ENCODE measurements around the gene OPCML. TPM values are rescaled to one million over a fixed set of nuclear protein-coding genes. Genes with fewer than 3 reads are reported as not detected.
A peak's percentile ranks its signal among the peaks of the same experiment; 100 is the strongest.

The OPCML gene
- total and polyA plus RNA-seq, 4 donors: 16.6 to 70.3 (median 58.1) TPM

DNA sequence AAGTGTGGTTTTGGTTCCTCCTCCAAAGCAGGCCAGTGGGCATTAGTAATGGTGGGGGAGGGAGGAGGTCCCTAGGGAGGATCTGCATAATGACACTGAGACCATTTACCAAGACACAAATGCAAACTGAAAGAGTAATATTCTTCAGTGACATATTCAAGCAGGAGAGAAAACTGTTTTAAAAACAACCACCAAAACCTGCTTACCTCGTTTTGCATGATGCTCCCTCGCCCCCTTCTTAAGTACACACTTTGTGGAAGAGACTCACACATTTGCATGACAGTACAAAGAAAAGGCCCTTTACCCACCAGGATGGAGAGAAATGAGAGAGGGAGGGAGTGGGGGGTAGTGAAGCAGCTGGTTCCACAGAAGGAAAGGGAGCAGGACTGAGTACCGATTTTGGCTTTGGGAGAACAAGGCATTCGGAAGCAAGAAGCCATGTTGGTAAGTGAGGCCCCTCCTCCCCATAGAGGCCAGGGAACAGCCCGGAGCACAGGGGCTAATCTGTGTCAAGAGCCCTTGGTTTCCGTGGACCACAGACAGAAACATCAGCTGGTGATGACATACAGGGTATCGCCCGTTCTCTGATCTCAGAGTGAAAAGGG lies 13.0 kb upstream of the OPCML start:
- H3K36me3 ChIP-seq (ENCODE audit: control insufficient read depth, insufficient read depth, low read length): peaks cover 4% of the 10 kb centered on the region
- WGBS (ENCODE audit: insufficient coverage): 43% methylated on average over 6 of the region's 8 CpGs
- peak in 1 of 6 donors; percentile 37 for DNase-seq (ENCODE audit: low read depth in 4 of 6, low spot score in 6 of 6)
- no peaks in the 10 kb centered on the region for H3K27me3 ChIP-seq (ENCODE audit: control insufficient read depth, insufficient read depth, low read length)
- H3K27ac ChIP-seq (ENCODE audit: low read depth, low read length): no peak overlapping the region
- H3K4me3 ChIP-seq (ENCODE audit: low read depth, low read length): no peak overlapping the region
- no peaks in the 10 kb centered on the region for H3K9me3 ChIP-seq (ENCODE audit: control insufficient read depth, insufficient read depth, low read length)
- peaks cover 20% of the 10 kb centered on the region for H3K4me1 ChIP-seq (ENCODE audit: control insufficient read depth, insufficient read depth, low read length)

DNA sequence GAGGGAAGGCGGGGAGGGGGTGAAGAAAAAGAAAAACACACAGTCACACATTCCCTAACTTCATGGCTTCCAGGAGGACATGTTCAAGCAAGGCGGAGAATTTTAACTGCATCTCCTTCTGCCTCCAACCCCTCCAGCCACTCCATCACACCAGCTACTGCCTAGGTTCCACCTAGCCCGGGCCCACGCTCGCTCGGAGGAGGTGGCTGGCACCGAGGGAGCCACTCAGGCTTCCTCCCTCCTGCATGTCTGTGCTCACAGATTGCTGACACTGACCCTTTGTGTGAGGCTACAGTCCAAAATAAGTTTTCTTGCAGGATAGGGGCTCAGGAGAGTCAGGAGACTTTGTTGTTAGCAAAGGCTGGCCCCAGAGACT lies 9.4 kb upstream of the OPCML start:
- Histone ChIP-seq H3K27ac (ENCODE audit: low read depth, low read length) (peak overlapping the region; percentile 82), H3K36me3 (ENCODE audit: control insufficient read depth, insufficient read depth, low read length) (peaks cover 3% of the 10 kb centered on the region), H3K9me3 (ENCODE audit: control insufficient read depth, insufficient read depth, low read length) (no peaks in the 10 kb centered on the region), H3K4me1 (ENCODE audit: control insufficient read depth, insufficient read depth, low read length) (peaks cover 20% of the 10 kb centered on the region), H3K4me3 (ENCODE audit: low read depth, low read length) (no peak overlapping the region), H3K27me3 (ENCODE audit: control insufficient read depth, insufficient read depth, low read length) (no peaks in the 10 kb centered on the region)
- no peak for DNase-seq (ENCODE audit: low read depth in 4 of 6, low spot score in 6 of 6)
- WGBS (ENCODE audit: insufficient coverage): 38% methylated on average over 6 of the region's 7 CpGs

DNA sequence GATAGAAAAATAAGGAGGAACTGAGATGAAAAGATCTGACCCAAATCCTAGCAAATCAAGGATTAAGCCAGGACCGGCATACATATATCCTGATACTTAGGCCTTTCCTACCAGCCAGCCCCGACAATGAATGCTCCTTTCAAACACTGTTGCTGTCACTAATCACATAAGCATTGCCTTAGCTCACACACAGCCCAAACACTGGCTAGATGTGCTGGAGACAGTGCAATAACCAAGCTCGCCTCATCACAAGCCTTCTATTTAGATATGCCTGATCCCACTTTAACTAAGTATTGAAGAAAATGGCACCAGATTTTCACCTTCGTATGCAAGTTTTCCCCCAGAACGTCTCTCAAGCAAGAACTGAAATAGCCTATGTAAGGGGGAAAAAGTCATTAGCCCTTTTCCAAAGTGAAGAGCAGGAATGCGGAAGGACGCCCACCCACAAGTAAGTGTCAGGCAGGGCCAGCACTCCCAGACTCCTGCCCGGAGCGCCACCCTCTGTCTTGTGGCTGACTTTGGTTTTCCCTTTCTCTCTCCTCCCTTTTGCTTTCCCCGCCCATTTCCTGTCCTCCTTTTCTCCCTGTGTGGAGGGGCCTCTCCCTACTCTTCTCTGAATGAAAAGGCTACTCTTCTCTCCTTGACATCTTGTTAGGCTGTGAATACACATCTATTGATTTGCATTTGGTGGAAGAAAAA lies 8.9 kb upstream of the OPCML start:
- Histone ChIP-seq H3K4me1 (ENCODE audit: control insufficient read depth, insufficient read depth, low read length) (peaks cover 18% of the 10 kb centered on the region), H3K36me3 (ENCODE audit: control insufficient read depth, insufficient read depth, low read length) (no peaks in the 10 kb centered on the region), H3K27ac (ENCODE audit: low read depth, low read length) (peak overlapping the region; percentile 82), H3K4me3 (ENCODE audit: low read depth, low read length) (no peak overlapping the region), H3K9me3 (ENCODE audit: control insufficient read depth, insufficient read depth, low read length) (no peaks in the 10 kb centered on the region), H3K27me3 (ENCODE audit: control insufficient read depth, insufficient read depth, low read length) (no peaks in the 10 kb centered on the region)
- DNase-seq (ENCODE audit: low read depth in 4 of 6, low spot score in 6 of 6): peak in 2 of 6 donors; percentile 66 to 76
- WGBS (ENCODE audit: insufficient coverage): 55% methylated on average over 1 of the region's 10 CpGs

DNA sequence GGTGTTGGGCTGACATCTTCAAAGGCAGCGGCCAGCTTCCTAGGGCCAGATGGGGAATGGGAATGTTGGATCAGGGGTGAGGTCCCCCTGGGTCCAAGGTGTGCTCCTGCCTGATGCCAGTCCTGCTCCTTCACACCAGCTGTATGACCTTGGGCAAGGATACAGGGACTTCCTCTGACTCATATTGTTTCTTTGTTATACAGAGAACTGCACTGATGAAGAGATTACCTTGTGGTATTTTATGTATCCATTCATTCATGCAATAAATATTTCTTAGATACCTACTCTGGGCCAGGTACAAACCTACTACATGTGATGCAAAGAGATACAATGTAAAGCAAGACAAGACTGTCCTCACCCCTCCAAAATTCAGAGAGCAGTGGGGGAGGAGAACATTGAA lies 3.9 kb upstream of the OPCML start:
- Histone ChIP-seq H3K36me3 (ENCODE audit: control insufficient read depth, insufficient read depth, low read length) (no peaks in the 10 kb centered on the region), H3K4me1 (ENCODE audit: control insufficient read depth, insufficient read depth, low read length) (peaks cover 16% of the 10 kb centered on the region), H3K4me3 (ENCODE audit: low read depth, low read length) (no peak overlapping the region), H3K27ac (ENCODE audit: low read depth, low read length) (no peak overlapping the region), H3K9me3 (ENCODE audit: control insufficient read depth, insufficient read depth, low read length) (no peaks in the 10 kb centered on the region), H3K27me3 (ENCODE audit: control insufficient read depth, insufficient read depth, low read length) (peaks cover 6% of the 10 kb centered on the region)
- 100% methylated on average over 1 of the region's 1 CpG for whole genome bisulfite sequencing (ENCODE audit: insufficient coverage)
- DNase-seq (ENCODE audit: low read depth in 4 of 6, low spot score in 6 of 6): no peak

DNA sequence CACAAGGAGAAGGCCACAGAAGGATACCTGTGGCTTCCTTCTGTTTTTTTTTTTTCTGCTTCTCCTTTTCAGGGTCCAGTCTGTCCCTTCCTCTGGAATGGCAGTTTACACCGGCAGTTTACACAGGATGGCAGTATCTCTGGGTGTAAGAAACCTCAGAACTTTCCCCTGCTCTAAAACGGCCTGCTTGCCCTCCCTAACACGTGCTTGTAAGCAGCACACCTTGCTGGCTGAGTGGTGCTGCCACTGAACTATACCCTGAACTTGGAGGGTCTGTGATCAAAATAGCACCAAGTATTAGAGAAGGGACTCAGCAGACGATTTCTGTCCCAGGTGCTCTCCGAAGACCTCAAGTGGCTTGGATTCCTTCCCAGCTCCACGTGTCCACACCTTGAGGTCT lies 904 bp upstream of the OPCML start:
- no peak for DNase-seq (ENCODE audit: low read depth in 4 of 6, low spot score in 6 of 6)
- no peak overlapping the region for H3K4me3 ChIP-seq (ENCODE audit: low read depth, low read length)
- WGBS (ENCODE audit: insufficient coverage): 83% methylated on average over 5 of the region's 6 CpGs
- H3K36me3 ChIP-seq (ENCODE audit: control insufficient read depth, insufficient read depth, low read length): no peaks in the 10 kb centered on the region
- H3K27ac ChIP-seq (ENCODE audit: low read depth, low read length): no peak overlapping the region
- no peaks in the 10 kb centered on the region for H3K9me3 ChIP-seq (ENCODE audit: control insufficient read depth, insufficient read depth, low read length)
- peaks cover 32% of the 10 kb centered on the region for H3K4me1 ChIP-seq (ENCODE audit: control insufficient read depth, insufficient read depth, low read length)
- H3K27me3 ChIP-seq (ENCODE audit: control insufficient read depth, insufficient read depth, low read length): peaks cover 33% of the 10 kb centered on the region

DNA sequence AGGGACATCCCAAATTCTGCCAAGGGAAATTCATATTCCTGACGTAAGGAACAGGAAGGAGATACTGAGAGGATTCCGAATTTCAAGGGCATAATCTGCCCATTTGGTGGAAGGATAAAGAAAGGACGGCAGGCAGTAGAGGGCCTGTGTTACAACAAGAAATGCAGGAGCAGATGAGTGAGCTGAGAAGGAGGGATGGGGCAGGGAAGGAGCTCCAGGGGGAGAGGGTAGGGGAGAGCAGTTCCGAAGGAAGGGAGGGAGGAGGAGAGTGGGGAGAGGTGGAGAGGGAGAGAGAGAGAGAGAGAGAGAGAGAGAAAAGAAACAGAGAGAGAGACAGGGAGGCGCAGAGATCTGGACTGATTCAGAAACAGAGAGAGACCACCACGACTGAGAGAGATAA lies 843 bp downstream of the OPCML start:
- peaks cover 37% of the 10 kb centered on the region for H3K27me3 ChIP-seq (ENCODE audit: control insufficient read depth, insufficient read depth, low read length)
- peak overlapping the region; percentile 47 for H3K4me3 ChIP-seq (ENCODE audit: low read depth, low read length)
- no peaks in the 10 kb centered on the region for H3K9me3 ChIP-seq (ENCODE audit: control insufficient read depth, insufficient read depth, low read length)
- peak in 1 of 6 donors; percentile 56 for DNase-seq (ENCODE audit: low read depth in 4 of 6, low spot score in 6 of 6)
- H3K4me1 ChIP-seq (ENCODE audit: control insufficient read depth, insufficient read depth, low read length): peaks cover 40% of the 10 kb centered on the region
- peak overlapping the region; percentile 60 for H3K27ac ChIP-seq (ENCODE audit: low read depth, low read length)
- no peaks in the 10 kb centered on the region for H3K36me3 ChIP-seq (ENCODE audit: control insufficient read depth, insufficient read depth, low read length)
- WGBS (ENCODE audit: insufficient coverage): 5% methylated on average over 5 of the region's 6 CpGs

DNA sequence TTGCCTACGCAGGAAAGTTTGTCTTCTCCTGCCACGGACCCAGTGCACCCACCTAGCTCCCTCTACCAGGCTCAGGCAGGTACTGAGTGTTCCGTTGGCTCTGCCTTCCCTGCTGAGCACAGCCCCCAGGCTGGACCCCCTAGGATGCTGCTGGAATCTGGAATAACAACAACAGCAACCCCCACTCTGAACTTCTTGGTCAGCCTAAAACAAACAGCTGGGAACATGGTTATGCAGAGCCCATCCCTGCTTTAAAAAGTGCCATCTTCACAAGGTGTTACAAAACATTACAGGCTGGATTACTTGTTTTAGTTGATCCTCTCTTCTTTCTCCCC lies 1.8 kb downstream of the OPCML start:
- Histone ChIP-seq H3K4me3 (ENCODE audit: low read depth, low read length) (peak overlapping the region; percentile 47), H3K4me1 (ENCODE audit: control insufficient read depth, insufficient read depth, low read length) (peaks cover 46% of the 10 kb centered on the region), H3K9me3 (ENCODE audit: control insufficient read depth, insufficient read depth, low read length) (no peaks in the 10 kb centered on the region), H3K27ac (ENCODE audit: low read depth, low read length) (no peak overlapping the region), H3K27me3 (ENCODE audit: control insufficient read depth, insufficient read depth, low read length) (peaks cover 37% of the 10 kb centered on the region), H3K36me3 (ENCODE audit: control insufficient read depth, insufficient read depth, low read length) (no peaks in the 10 kb centered on the region)
- peak in 1 of 6 donors; percentile 51 for DNase-seq (ENCODE audit: low read depth in 4 of 6, low spot score in 6 of 6)
- 17% methylated on average over 3 of the region's 3 CpGs for WGBS (ENCODE audit: insufficient coverage)

DNA sequence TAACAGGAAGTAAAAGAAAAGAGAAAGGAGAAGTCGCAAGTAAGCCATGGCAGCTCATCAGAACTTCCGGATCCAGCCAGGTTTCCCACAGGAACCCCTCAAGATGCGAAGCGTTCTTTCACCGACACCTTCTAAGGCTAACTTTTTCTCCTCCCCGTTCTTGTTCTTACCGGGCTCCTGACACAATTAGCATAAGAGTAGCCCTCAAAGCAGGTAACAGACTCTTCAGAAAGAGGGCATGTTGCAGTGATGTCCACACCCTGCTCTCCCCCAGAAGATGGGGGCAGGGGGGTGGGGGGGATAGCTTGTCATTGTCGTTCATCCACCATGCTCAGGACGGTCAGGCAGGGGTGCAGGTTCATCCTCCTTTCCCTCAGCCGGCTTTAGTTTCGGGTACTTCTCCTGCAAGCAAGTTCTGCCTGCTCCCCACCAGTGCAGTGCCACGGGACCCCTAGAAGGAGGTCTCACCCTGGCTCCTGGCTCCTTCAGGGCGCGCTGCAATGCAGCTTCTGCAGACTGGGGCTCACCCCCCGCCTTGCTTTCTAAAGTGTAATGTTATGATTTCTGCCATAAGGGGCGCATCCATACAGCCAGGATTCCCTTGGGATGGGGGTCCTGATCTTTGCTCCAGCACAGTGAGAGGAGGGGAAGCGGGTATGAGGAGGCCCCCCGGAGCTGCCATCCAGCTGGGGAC lies 2.3 kb downstream of the OPCML start:
- peaks cover 37% of the 10 kb centered on the region for H3K27me3 ChIP-seq (ENCODE audit: control insufficient read depth, insufficient read depth, low read length)
- H3K4me3 ChIP-seq (ENCODE audit: low read depth, low read length): peak overlapping the region; percentile 47
- no peak overlapping the region for H3K27ac ChIP-seq (ENCODE audit: low read depth, low read length)
- no peaks in the 10 kb centered on the region for H3K36me3 ChIP-seq (ENCODE audit: control insufficient read depth, insufficient read depth, low read length)
- WGBS (ENCODE audit: insufficient coverage): 24% methylated on average over 10 of the region's 18 CpGs
- no peak for DNase-seq (ENCODE audit: low read depth in 4 of 6, low spot score in 6 of 6)
- peaks cover 46% of the 10 kb centered on the region for H3K4me1 ChIP-seq (ENCODE audit: control insufficient read depth, insufficient read depth, low read length)
- H3K9me3 ChIP-seq (ENCODE audit: control insufficient read depth, insufficient read depth, low read length): no peaks in the 10 kb centered on the region

DNA sequence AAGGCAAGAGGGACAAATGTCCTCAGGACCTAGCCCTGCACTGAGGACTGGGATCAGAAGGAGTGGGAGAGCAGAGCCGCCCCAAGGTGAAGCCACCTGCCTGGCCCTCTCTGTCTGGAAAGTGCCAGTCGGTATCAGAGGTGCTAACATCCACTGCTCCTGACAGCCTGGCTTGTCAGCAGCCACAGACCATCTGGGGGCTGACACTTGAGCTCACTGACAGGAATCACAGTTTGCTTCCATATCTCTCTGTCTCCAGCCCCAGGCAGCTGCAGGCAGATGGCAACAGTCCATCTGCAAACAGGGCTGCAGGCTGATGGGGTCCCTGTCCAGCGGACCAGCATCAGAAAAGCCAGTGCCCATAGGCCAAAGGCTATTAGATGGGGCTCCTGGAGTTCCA lies 5.5 kb downstream of the OPCML start:
- H3K27me3 ChIP-seq (ENCODE audit: control insufficient read depth, insufficient read depth, low read length): peaks cover 36% of the 10 kb centered on the region
- H3K9me3 ChIP-seq (ENCODE audit: control insufficient read depth, insufficient read depth, low read length): no peaks in the 10 kb centered on the region
- H3K4me1 ChIP-seq (ENCODE audit: control insufficient read depth, insufficient read depth, low read length): peaks cover 36% of the 10 kb centered on the region
- DNase-seq (ENCODE audit: low read depth in 4 of 6, low spot score in 6 of 6): peak in 1 of 6 donors; percentile 61
- no peaks in the 10 kb centered on the region for H3K36me3 ChIP-seq (ENCODE audit: control insufficient read depth, insufficient read depth, low read length)
- WGBS (ENCODE audit: insufficient coverage): 70% methylated on average over 3 of the region's 3 CpGs
- no peak overlapping the region for H3K4me3 ChIP-seq (ENCODE audit: low read depth, low read length)
- no peak overlapping the region for H3K27ac ChIP-seq (ENCODE audit: low read depth, low read length)

DNA sequence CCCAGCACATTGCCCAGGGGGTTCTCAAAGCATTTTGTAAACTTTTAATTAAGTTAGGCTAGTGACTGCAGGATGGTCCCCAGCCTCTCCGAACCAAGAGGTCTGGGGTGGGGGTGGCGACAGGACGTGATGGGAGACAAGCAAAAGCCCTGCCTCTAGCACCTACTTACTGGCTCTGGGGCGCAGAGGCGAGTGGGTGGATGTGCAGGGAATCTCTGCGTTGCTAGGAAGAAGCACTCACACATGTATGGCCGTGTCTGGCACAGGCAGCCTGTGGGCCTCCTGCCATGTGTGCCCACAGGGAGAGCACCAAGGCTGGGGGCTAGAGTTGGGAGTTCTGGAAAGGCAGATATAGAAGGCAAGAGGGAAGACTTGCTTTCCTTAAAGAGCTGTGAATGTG lies 6.3 kb downstream of the OPCML start:
- H3K9me3 ChIP-seq (ENCODE audit: control insufficient read depth, insufficient read depth, low read length): no peaks in the 10 kb centered on the region
- peaks cover 33% of the 10 kb centered on the region for H3K4me1 ChIP-seq (ENCODE audit: control insufficient read depth, insufficient read depth, low read length)
- no peak overlapping the region for H3K4me3 ChIP-seq (ENCODE audit: low read depth, low read length)
- peaks cover 28% of the 10 kb centered on the region for H3K27me3 ChIP-seq (ENCODE audit: control insufficient read depth, insufficient read depth, low read length)
- 71% methylated on average over 4 of the region's 7 CpGs for WGBS (ENCODE audit: insufficient coverage)
- no peaks in the 10 kb centered on the region for H3K36me3 ChIP-seq (ENCODE audit: control insufficient read depth, insufficient read depth, low read length)
- peak in 1 of 6 donors; percentile 51 for DNase-seq (ENCODE audit: low read depth in 4 of 6, low spot score in 6 of 6)
- H3K27ac ChIP-seq (ENCODE audit: low read depth, low read length): no peak overlapping the region

Measured in spinal cord (tissue), 10 donors.